WTC11 (cell line): Measurements from ENCODE around the gene FRYL. TPM values are rescaled to one million over a fixed set of nuclear protein-coding genes. Genes with fewer than 3 reads are reported as not detected.

Experiments used
- ATAC-seq: fragments of 200-7000 bp; cut with Tn5 transposase; 2 replicates; pipeline ENCODE4 v1.10.0; 2021; ENCODE audit warnings: mild to moderate bottlenecking, moderate library complexity
- CTCF ChIA-PET: fragments of 300-600 bp; sonication (Branson Sonifier 250); formaldehyde crosslinking; loops from one replicate; lab custom pipeline; 2021; ENCODE audit warnings: antibody characterized with exemption; lab: Charles Lee
- POLR2A ChIA-PET: fragments of 350-600 bp; sonication (Branson Sonifier 250); formaldehyde crosslinking; loops from one replicate; lab custom pipeline; 2021; ENCODE audit warnings: antibody characterized with exemption; lab: Charles Lee
- DNase-seq: peaks from one replicate; pipeline ENCODE4 v3.0.0; 2021; ENCODE audit warnings: low spot score
- H3K27ac Mint-ChIP-seq: 2 replicates; pipeline ENCODE4 v1.8.0; 2021; ENCODE audit warnings: mixed read lengths
- H3K27me3 Mint-ChIP-seq: 2 replicates; pipeline ENCODE4 v1.8.0; 2021; ENCODE audit warnings: low read depth, mild to moderate bottlenecking, moderate library complexity, mixed read lengths
- H3K36me3 Mint-ChIP-seq: 2 replicates; pipeline ENCODE4 v1.8.0; 2021; ENCODE audit warnings: mixed read lengths
- H3K4me1 Mint-ChIP-seq: 2 replicates; pipeline ENCODE4 v1.8.0; 2022; ENCODE audit warnings: mixed read lengths
- H3K4me3 Mint-ChIP-seq: 2 replicates; pipeline ENCODE4 v1.8.0; 2021; ENCODE audit warnings: mild to moderate bottlenecking, moderate library complexity, mixed read lengths
- H3K9me3 Mint-ChIP-seq: 2 replicates; pipeline ENCODE4 v1.8.0; 2021; ENCODE audit warnings: mixed read lengths
- CREB1 ChIP-seq: sonication (generic); formaldehyde crosslinking; IDR thresholded peaks from 2 replicates; pipeline ENCODE4 v1.8.0; 2023; ENCODE audit warnings: mild to moderate bottlenecking, missing genetic modification reagents
- ELF4 ChIP-seq: sonication (generic); formaldehyde crosslinking; IDR thresholded peaks from 2 replicates; pipeline ENCODE4 v1.8.1; 2022; ENCODE audit warnings: low read depth, mild to moderate bottlenecking, moderate library complexity, missing genetic modification reagents
- GRHL2 ChIP-seq: fragments of 250-450 bp; sonication (Bioruptor Pico); IDR thresholded peaks from 2 replicates; pipeline ENCODE4 v1.8.0; 2022; ENCODE audit warnings: mild to moderate bottlenecking, moderate library complexity; ENCODE audit not compliant: insufficient replicate concordance, severe bottlenecking
- MYBL2 ChIP-seq: sonication (generic); formaldehyde crosslinking; IDR thresholded peaks from 2 replicates; pipeline ENCODE4 v1.8.1; 2023; ENCODE audit warnings: mild to moderate bottlenecking, moderate library complexity, missing genetic modification reagents
- NFATC4 ChIP-seq: fragments of 250-450 bp; sonication (Bioruptor Pico); IDR thresholded peaks from 2 replicates; pipeline ENCODE4 v1.9.0; 2021; ENCODE audit warnings: mild to moderate bottlenecking
- RORB ChIP-seq: fragments of 250-450 bp; sonication (Bioruptor Pico); IDR thresholded peaks from 2 replicates; pipeline ENCODE4 v1.9.0; 2021; ENCODE audit warnings: mild to moderate bottlenecking
- ZNF232 ChIP-seq: sonication (generic); formaldehyde crosslinking; IDR thresholded peaks from 2 replicates; pipeline ENCODE4 v1.8.0; 2022; ENCODE audit warnings: mild to moderate bottlenecking, missing genetic modification reagents
- ZNF263 ChIP-seq: sonication (generic); formaldehyde crosslinking; IDR thresholded peaks from 2 replicates; pipeline ENCODE4 v1.8.1; 2022; ENCODE audit warnings: low read depth, mild to moderate bottlenecking, moderate library complexity, missing genetic modification reagents
- total RNA-seq: library from RNA; stranded (reverse); gene quantifications from 3 replicates; pipeline ENCODE4 v1.2.3, GENCODE V29; 2021
- TF ChIP-seq, protein P1 (sequence below): sonication (generic); formaldehyde crosslinking; IDR thresholded peaks from 2 replicates; pipeline ENCODE4 v1.8.1; 2023; ENCODE audit warnings: mild to moderate bottlenecking, missing genetic modification reagents
- TF ChIP-seq, protein P2 (sequence below): sonication (generic); formaldehyde crosslinking; IDR thresholded peaks from 2 replicates; pipeline ENCODE4 v1.8.0; 2023; ENCODE audit warnings: mild to moderate bottlenecking, missing genetic modification reagents
- TF ChIP-seq, protein P3 (sequence below): fragments of 250-450 bp; sonication (Bioruptor Pico); conservative IDR thresholded peaks from 2 replicates; pipeline ENCODE4 v1.9.0; 2021; ENCODE audit warnings: mild to moderate bottlenecking
- TF ChIP-seq, protein P4 (sequence below): sonication (generic); formaldehyde crosslinking; IDR thresholded peaks from 2 replicates; pipeline ENCODE4 v1.8.1; 2023; ENCODE audit warnings: mild to moderate bottlenecking, missing genetic modification reagents, moderate library complexity
- TF ChIP-seq, protein P5 (sequence below): sonication (generic); formaldehyde crosslinking; IDR thresholded peaks from 2 replicates; pipeline ENCODE4 v1.8.0; 2022; ENCODE audit warnings: mild to moderate bottlenecking, missing genetic modification reagents
- TF ChIP-seq, protein P6 (sequence below): sonication (generic); formaldehyde crosslinking; conservative IDR thresholded peaks from 2 replicates; pipeline ENCODE4 v1.8.1; 2023; ENCODE audit warnings: mild to moderate bottlenecking, low read depth, missing genetic modification reagents, moderate library complexity
- TF ChIP-seq, protein P7 (sequence below): sonication (generic); formaldehyde crosslinking; IDR thresholded peaks from 2 replicates; pipeline ENCODE4 v1.8.0; 2022; ENCODE audit warnings: mild to moderate bottlenecking, missing genetic modification reagents
- TF ChIP-seq, protein P8 (sequence below): sonication (generic); formaldehyde crosslinking; IDR thresholded peaks from 2 replicates; pipeline ENCODE4 v1.8.0; 2022; ENCODE audit warnings: mild to moderate bottlenecking, missing genetic modification reagents
- TF ChIP-seq, protein P9 (sequence below): sonication (generic); formaldehyde crosslinking; IDR thresholded peaks from 2 replicates; pipeline ENCODE4 v1.8.1; 2023; ENCODE audit warnings: mild to moderate bottlenecking, missing genetic modification reagents

FRYL gene
- total RNA-seq, 1 experiment from 2014 or later, result 38.7 TPM

DNA sequence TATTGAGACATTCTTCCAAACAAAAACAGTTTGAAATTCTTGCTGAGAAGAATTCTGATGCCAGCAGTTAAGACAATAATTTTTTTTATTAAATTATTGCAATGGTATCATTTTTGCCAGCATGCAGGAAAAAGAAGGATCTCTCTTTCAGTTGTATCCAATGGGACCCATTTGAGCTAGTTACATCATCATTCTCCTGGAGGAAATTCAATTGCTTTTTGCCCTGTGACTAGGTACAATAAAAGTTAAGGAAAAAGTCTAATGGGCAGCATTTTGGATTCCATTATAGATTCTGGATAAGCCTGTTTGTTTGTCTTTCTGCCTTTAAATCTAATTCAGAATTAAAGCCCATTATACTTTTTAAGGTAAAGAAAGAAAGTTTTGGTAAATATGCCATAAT is 10.5 kb upstream of the FRYL start:
- ATAC-seq (no peak), DNase-seq (no peak)
- CTCF ChIA-PET, result no interaction called here
- no peaks in the 10 kb centered on the region; the same call in 1 of the 2 replicates for H3K27me3 Mint-ChIP-seq
- TF ChIP-seq, protein P1, sequence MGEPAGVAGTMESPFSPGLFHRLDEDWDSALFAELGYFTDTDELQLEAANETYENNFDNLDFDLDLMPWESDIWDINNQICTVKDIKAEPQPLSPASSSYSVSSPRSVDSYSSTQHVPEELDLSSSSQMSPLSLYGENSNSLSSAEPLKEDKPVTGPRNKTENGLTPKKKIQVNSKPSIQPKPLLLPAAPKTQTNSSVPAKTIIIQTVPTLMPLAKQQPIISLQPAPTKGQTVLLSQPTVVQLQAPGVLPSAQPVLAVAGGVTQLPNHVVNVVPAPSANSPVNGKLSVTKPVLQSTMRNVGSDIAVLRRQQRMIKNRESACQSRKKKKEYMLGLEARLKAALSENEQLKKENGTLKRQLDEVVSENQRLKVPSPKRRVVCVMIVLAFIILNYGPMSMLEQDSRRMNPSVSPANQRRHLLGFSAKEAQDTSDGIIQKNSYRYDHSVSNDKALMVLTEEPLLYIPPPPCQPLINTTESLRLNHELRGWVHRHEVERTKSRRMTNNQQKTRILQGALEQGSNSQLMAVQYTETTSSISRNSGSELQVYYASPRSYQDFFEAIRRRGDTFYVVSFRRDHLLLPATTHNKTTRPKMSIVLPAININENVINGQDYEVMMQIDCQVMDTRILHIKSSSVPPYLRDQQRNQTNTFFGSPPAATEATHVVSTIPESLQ (CRISPR knock-in tag), result no peak
- TF ChIP-seq, protein P2, sequence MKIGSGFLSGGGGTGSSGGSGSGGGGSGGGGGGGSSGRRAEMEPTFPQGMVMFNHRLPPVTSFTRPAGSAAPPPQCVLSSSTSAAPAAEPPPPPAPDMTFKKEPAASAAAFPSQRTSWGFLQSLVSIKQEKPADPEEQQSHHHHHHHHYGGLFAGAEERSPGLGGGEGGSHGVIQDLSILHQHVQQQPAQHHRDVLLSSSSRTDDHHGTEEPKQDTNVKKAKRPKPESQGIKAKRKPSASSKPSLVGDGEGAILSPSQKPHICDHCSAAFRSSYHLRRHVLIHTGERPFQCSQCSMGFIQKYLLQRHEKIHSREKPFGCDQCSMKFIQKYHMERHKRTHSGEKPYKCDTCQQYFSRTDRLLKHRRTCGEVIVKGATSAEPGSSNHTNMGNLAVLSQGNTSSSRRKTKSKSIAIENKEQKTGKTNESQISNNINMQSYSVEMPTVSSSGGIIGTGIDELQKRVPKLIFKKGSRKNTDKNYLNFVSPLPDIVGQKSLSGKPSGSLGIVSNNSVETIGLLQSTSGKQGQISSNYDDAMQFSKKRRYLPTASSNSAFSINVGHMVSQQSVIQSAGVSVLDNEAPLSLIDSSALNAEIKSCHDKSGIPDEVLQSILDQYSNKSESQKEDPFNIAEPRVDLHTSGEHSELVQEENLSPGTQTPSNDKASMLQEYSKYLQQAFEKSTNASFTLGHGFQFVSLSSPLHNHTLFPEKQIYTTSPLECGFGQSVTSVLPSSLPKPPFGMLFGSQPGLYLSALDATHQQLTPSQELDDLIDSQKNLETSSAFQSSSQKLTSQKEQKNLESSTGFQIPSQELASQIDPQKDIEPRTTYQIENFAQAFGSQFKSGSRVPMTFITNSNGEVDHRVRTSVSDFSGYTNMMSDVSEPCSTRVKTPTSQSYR (CRISPR knock-in tag), result no peak
- TF ChIP-seq, protein P3, sequence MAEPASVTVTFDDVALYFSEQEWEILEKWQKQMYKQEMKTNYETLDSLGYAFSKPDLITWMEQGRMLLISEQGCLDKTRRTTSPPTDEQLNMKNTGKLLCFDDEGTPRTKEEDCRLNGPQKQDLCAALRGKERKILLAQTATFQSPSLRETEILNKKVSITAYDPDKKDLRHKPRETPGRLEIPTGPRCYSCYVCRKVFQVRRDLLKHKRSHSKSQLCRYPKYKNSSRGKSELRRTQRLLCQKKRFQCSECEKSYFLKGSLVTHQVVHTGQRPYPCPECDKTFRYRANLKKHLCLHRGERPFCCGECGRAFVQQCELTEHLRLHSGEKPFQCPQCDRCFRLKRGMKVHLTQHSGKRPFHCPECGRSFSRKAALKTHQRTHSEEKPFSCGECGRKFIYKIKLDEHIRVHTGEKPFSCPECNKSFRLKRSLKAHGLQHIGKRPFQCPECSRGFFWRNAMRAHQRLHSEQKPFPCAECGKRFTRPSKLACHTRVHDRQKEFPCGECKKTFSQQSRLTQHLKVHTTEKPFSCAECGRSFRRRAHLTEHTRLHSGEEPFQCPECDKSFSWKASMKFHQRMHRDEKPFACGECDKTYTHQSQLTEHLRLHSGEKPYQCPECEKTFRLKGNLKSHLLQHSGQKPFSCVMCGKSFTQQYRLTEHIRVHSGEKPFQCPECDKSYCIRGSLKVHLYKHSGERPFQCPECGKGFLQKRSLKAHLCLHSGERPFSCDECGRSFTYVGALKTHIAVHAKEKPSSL (CRISPR knock-in tag), result no peak
- no peak for TF ChIP-seq MYBL2 (CRISPR knock-in tag)
- TF ChIP-seq, protein P4, sequence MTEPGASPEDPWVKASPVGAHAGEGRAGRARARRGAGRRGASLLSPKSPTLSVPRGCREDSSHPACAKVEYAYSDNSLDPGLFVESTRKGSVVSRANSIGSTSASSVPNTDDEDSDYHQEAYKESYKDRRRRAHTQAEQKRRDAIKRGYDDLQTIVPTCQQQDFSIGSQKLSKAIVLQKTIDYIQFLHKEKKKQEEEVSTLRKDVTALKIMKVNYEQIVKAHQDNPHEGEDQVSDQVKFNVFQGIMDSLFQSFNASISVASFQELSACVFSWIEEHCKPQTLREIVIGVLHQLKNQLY, result no peak
- TF ChIP-seq, protein P5, sequence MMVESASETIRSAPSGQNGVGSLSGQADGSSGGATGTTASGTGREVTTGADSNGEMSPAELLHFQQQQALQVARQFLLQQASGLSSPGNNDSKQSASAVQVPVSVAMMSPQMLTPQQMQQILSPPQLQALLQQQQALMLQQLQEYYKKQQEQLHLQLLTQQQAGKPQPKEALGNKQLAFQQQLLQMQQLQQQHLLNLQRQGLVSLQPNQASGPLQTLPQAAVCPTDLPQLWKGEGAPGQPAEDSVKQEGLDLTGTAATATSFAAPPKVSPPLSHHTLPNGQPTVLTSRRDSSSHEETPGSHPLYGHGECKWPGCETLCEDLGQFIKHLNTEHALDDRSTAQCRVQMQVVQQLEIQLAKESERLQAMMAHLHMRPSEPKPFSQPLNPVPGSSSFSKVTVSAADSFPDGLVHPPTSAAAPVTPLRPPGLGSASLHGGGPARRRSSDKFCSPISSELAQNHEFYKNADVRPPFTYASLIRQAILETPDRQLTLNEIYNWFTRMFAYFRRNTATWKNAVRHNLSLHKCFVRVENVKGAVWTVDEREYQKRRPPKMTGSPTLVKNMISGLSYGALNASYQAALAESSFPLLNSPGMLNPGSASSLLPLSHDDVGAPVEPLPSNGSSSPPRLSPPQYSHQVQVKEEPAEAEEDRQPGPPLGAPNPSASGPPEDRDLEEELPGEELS (CRISPR knock-in tag), result no peak
- TF ChIP-seq CREB1 (CRISPR knock-in tag), result no peak
- TF ChIP-seq NFATC4 (CRISPR knock-in tag), result no peak
- no peak for TF ChIP-seq ZNF232
- TF ChIP-seq ELF4 (CRISPR knock-in tag), result no peak
- TF ChIP-seq, protein P6, sequence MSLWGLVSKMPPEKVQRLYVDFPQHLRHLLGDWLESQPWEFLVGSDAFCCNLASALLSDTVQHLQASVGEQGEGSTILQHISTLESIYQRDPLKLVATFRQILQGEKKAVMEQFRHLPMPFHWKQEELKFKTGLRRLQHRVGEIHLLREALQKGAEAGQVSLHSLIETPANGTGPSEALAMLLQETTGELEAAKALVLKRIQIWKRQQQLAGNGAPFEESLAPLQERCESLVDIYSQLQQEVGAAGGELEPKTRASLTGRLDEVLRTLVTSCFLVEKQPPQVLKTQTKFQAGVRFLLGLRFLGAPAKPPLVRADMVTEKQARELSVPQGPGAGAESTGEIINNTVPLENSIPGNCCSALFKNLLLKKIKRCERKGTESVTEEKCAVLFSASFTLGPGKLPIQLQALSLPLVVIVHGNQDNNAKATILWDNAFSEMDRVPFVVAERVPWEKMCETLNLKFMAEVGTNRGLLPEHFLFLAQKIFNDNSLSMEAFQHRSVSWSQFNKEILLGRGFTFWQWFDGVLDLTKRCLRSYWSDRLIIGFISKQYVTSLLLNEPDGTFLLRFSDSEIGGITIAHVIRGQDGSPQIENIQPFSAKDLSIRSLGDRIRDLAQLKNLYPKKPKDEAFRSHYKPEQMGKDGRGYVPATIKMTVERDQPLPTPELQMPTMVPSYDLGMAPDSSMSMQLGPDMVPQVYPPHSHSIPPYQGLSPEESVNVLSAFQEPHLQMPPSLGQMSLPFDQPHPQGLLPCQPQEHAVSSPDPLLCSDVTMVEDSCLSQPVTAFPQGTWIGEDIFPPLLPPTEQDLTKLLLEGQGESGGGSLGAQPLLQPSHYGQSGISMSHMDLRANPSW (CRISPR knock-in tag), result no peak
- TF ChIP-seq, protein P7, sequence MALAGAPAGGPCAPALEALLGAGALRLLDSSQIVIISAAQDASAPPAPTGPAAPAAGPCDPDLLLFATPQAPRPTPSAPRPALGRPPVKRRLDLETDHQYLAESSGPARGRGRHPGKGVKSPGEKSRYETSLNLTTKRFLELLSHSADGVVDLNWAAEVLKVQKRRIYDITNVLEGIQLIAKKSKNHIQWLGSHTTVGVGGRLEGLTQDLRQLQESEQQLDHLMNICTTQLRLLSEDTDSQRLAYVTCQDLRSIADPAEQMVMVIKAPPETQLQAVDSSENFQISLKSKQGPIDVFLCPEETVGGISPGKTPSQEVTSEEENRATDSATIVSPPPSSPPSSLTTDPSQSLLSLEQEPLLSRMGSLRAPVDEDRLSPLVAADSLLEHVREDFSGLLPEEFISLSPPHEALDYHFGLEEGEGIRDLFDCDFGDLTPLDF (CRISPR knock-in tag), result no peak
- TF ChIP-seq GRHL2 (CRISPR knock-in tag), result no peak
- TF ChIP-seq ZNF263 (CRISPR knock-in tag), result no peak
- TF ChIP-seq, protein P8, sequence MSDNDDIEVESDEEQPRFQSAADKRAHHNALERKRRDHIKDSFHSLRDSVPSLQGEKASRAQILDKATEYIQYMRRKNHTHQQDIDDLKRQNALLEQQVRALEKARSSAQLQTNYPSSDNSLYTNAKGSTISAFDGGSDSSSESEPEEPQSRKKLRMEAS, result no peak
- TF ChIP-seq, protein P9, sequence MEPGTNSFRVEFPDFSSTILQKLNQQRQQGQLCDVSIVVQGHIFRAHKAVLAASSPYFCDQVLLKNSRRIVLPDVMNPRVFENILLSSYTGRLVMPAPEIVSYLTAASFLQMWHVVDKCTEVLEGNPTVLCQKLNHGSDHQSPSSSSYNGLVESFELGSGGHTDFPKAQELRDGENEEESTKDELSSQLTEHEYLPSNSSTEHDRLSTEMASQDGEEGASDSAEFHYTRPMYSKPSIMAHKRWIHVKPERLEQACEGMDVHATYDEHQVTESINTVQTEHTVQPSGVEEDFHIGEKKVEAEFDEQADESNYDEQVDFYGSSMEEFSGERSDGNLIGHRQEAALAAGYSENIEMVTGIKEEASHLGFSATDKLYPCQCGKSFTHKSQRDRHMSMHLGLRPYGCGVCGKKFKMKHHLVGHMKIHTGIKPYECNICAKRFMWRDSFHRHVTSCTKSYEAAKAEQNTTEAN (CRISPR knock-in tag), result no peak
- TF ChIP-seq RORB (CRISPR knock-in tag), result no peak
- TF ChIP-seq, all 79 proteins: peak for 0
- H3K36me3 Mint-ChIP-seq, result no peaks in the 10 kb centered on the region
- H3K27ac Mint-ChIP-seq, result no peak overlapping the region
- H3K9me3 Mint-ChIP-seq, result no peaks in the 10 kb centered on the region
- H3K4me3 Mint-ChIP-seq, result no peak overlapping the region
- 0 out of 2 replicates have a peak, but pooled peaks cover 6% of the 10 kb centered on the region for H3K4me1 Mint-ChIP-seq
- POLR2A ChIA-PET, result no interaction called here
